ENCODE data around the gene ABCA7. TPM values are rescaled to one million over a fixed set of nuclear protein-coding genes. Genes with fewer than 3 reads are reported as not detected.

The ABCA7 gene
- total and polyA plus RNA-seq, 2 of the 13 experiments (the other 11 are each of a cell fraction or from before 2014, with no cell fraction given): 4.4 to 32.4 TPM

DNA sequence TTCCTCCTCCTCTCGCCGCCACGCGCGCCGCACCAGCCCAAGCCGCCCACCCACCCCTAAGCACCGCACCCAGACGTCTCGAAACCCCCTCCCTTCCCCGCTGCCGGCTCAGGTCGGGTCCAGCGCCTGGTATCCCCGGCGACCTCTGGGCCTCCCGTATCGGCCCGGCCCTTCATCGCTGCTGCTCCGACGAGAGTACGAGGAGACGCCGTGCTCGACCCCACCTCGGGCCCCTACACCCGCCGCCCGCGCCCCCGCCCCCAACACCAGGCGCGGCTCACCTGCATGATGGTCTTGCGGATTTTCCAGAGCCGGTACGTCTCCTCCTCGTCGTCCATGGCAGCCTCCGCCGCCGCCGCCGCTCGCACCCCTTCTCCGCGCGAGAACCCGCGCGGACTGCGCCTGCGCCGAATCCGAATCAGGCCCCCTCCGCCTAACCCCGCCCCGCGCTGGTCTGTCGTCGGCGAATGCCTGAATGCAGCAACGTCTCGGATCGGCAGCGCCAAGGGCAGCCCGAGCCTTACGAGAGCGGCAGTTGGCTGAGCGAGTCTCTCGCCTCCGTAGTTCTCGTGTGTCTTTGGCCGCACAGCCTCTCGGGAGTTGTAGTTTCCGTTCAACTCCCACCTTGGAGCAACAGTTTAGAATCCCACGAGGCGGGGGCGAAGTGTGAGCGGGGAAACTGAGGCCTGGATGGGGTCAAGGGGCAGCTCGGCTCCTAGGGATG, 55.2 kb downstream of the ABCA7 start, which contains the start of gene POLR2E (continued):
- TF ChIP-seq, protein P1, sequence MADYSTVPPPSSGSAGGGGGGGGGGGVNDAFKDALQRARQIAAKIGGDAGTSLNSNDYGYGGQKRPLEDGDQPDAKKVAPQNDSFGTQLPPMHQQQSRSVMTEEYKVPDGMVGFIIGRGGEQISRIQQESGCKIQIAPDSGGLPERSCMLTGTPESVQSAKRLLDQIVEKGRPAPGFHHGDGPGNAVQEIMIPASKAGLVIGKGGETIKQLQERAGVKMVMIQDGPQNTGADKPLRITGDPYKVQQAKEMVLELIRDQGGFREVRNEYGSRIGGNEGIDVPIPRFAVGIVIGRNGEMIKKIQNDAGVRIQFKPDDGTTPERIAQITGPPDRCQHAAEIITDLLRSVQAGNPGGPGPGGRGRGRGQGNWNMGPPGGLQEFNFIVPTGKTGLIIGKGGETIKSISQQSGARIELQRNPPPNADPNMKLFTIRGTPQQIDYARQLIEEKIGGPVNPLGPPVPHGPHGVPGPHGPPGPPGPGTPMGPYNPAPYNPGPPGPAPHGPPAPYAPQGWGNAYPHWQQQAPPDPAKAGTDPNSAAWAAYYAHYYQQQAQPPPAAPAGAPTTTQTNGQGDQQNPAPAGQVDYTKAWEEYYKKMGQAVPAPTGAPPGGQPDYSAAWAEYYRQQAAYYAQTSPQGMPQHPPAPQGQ (CRISPR knock-in tag; IDR thresholded peaks at IDR 0.05; ENCODE audit: borderline replicate concordance): no peak
- no peak for TF ChIP-seq JDP2 (CRISPR knock-in tag; IDR thresholded peaks at IDR 0.05; ENCODE audit: borderline replicate concordance)
- TF ChIP-seq, protein P2, sequence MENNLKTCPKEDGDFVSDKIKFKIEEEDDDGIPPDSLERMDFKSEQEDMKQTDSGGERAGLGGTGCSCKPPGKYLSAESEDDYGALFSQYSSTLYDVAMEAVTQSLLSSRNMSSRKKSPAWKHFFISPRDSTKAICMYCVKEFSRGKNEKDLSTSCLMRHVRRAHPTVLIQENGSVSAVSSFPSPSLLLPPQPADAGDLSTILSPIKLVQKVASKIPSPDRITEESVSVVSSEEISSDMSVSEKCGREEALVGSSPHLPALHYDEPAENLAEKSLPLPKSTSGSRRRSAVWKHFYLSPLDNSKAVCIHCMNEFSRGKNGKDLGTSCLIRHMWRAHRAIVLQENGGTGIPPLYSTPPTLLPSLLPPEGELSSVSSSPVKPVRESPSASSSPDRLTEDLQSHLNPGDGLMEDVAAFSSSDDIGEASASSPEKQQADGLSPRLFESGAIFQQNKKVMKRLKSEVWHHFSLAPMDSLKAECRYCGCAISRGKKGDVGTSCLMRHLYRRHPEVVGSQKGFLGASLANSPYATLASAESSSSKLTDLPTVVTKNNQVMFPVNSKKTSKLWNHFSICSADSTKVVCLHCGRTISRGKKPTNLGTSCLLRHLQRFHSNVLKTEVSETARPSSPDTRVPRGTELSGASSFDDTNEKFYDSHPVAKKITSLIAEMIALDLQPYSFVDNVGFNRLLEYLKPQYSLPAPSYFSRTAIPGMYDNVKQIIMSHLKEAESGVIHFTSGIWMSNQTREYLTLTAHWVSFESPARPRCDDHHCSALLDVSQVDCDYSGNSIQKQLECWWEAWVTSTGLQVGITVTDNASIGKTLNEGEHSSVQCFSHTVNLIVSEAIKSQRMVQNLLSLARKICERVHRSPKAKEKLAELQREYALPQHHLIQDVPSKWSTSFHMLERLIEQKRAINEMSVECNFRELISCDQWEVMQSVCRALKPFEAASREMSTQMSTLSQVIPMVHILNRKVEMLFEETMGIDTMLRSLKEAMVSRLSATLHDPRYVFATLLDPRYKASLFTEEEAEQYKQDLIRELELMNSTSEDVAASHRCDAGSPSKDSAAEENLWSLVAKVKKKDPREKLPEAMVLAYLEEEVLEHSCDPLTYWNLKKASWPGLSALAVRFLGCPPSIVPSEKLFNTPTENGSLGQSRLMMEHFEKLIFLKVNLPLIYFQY (CRISPR knock-in tag; IDR thresholded peaks at IDR 0.05; ENCODE audit: borderline replicate concordance): no peak
- TF ChIP-seq ZNF136 (CRISPR knock-in tag; IDR thresholded peaks at IDR 0.05; ENCODE audit: low read depth): 0 out of 2 replicates have a peak, but pooled peaks have one; percentile 54
- no peak for TF ChIP-seq ZNF17 (CRISPR knock-in tag; IDR thresholded peaks at IDR 0.05)
- no peak for TF ChIP-seq ATF7 (IDR thresholded peaks at IDR 0.05)
- no peak for TF ChIP-seq ATF7 (CRISPR knock-in tag; IDR thresholded peaks at IDR 0.05)
- no peak for TF ChIP-seq ZNF234 (CRISPR knock-in tag; conservative IDR thresholded peaks at IDR 0.05)
- peak; percentile 71 for TF ChIP-seq ZNF883 (CRISPR knock-in tag; IDR thresholded peaks at IDR 0.05; ENCODE audit: not compliant biosample characterization)
- no peak for TF ChIP-seq JARID2 (CRISPR knock-in tag; IDR thresholded peaks at IDR 0.05; ENCODE audit: insufficient replicate concordance)
- TF ChIP-seq ESRRA (CRISPR knock-in tag; IDR thresholded peaks at IDR 0.05; ENCODE audit: low read depth): no peak
- no peak for TF ChIP-seq SIN3A (IDR thresholded peaks at IDR 0.05; ENCODE audit: borderline replicate concordance, low read depth, low read length)
- no peak for TF ChIP-seq ZNF432 (CRISPR knock-in tag; IDR thresholded peaks at IDR 0.05; ENCODE audit: borderline replicate concordance)
- no peak for TF ChIP-seq EZH2 (conservative IDR thresholded peaks at IDR 0.05; ENCODE audit: low read depth, low read length)
- no peak for TF ChIP-seq HNRNPK (IDR thresholded peaks at IDR 0.05; ENCODE audit: low read depth, low read length, poor library complexity, severe bottlenecking)
- TF ChIP-seq, protein P3, sequence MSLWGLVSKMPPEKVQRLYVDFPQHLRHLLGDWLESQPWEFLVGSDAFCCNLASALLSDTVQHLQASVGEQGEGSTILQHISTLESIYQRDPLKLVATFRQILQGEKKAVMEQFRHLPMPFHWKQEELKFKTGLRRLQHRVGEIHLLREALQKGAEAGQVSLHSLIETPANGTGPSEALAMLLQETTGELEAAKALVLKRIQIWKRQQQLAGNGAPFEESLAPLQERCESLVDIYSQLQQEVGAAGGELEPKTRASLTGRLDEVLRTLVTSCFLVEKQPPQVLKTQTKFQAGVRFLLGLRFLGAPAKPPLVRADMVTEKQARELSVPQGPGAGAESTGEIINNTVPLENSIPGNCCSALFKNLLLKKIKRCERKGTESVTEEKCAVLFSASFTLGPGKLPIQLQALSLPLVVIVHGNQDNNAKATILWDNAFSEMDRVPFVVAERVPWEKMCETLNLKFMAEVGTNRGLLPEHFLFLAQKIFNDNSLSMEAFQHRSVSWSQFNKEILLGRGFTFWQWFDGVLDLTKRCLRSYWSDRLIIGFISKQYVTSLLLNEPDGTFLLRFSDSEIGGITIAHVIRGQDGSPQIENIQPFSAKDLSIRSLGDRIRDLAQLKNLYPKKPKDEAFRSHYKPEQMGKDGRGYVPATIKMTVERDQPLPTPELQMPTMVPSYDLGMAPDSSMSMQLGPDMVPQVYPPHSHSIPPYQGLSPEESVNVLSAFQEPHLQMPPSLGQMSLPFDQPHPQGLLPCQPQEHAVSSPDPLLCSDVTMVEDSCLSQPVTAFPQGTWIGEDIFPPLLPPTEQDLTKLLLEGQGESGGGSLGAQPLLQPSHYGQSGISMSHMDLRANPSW (CRISPR knock-in tag; IDR thresholded peaks at IDR 0.05; ENCODE audit: borderline replicate concordance): no peak; the same call in 1 of the 2 replicates
- TF ChIP-seq ZKSCAN5 (CRISPR knock-in tag; IDR thresholded peaks at IDR 0.05): no peak
- TF ChIP-seq JUN (CRISPR knock-in tag; IDR thresholded peaks at IDR 0.05): no peak
- peak; percentile 27; the same call in 1 of the 2 replicates for TF ChIP-seq MXD4 (CRISPR knock-in tag; IDR thresholded peaks at IDR 0.05)
- no peak for TF ChIP-seq ATRX (CRISPR knock-in tag; IDR thresholded peaks at IDR 0.05; ENCODE audit: borderline replicate concordance)

Measured in HepG2 (cell line).